Fibroblast of lung (primary cell): Measurements from ENCODE around the gene PRX. TPM values are rescaled to one million over a fixed set of nuclear protein-coding genes. Genes with fewer than 3 reads are reported as not detected.

ENCODE experiments used
- DNase-seq, 2 donors: peaks; one replicate each; pipeline versions ENCODE4 v3.0.0 to v3.0.0-alpha.2; 2010; ENCODE audit warnings: low read depth in 2 of 2
- H2AFZ ChIP-seq: 2 replicates; pipeline ENCODE4 v1.5.1; 2012; ENCODE audit warnings: low read length, control low read depth, inconsistent platforms
- H3K27ac ChIP-seq: 2 replicates; pipeline ENCODE4 v1.5.1; 2011; ENCODE audit warnings: low read length, control low read depth; ENCODE audit not compliant: insufficient read depth
- H3K27me3 ChIP-seq: 2 replicates; pipeline ENCODE4 v1.5.1; 2011; ENCODE audit warnings: mild to moderate bottlenecking, low read length; ENCODE audit not compliant: control insufficient read depth, insufficient read depth
- H3K36me3 ChIP-seq: 2 replicates; pipeline ENCODE4 v1.5.1; 2011; ENCODE audit warnings: low read length; ENCODE audit not compliant: control insufficient read depth, insufficient read depth
- H3K4me1 ChIP-seq: 2 replicates; pipeline ENCODE4 v1.5.1; 2011; ENCODE audit warnings: low read length; ENCODE audit not compliant: control insufficient read depth, insufficient read depth; ENCODE audit errors: extremely low read depth
- H3K4me2 ChIP-seq: 2 replicates; pipeline ENCODE4 v1.5.1; 2011; ENCODE audit warnings: low read length, control low read depth; ENCODE audit not compliant: insufficient read depth; ENCODE audit errors: extremely low read depth
- H3K4me3 ChIP-seq, 4 experiments: fragments of 200-600 bp in 1 of 4; sonication (generic) in 1 of 4; replicated peaks in 1 of 4; 2 replicates each; pipeline ENCODE4 v1.5.1; 2011 to 2016; ENCODE audit warnings: low read length in 4 of 4, low read depth in 3 of 4, mild to moderate bottlenecking in 3 of 4, control low read depth in 2 of 4, inconsistent platforms in 1 of 4, mixed read lengths in 1 of 4; ENCODE audit not compliant: insufficient read depth in 1 of 4; ENCODE audit errors: control extremely low read depth in 1 of 4
- H3K79me2 ChIP-seq: 2 replicates; pipeline ENCODE4 v1.5.1; 2012; ENCODE audit warnings: mild to moderate bottlenecking, low read length, inconsistent platforms; ENCODE audit not compliant: control insufficient read depth, insufficient read depth
- H3K9ac ChIP-seq: 2 replicates; pipeline ENCODE4 v1.5.1; 2011; ENCODE audit warnings: mild to moderate bottlenecking, low read length, control low read depth; ENCODE audit not compliant: insufficient read depth
- H3K9me3 ChIP-seq: 2 replicates; pipeline ENCODE4 v1.5.1; 2012; ENCODE audit warnings: low read depth, low read length; ENCODE audit not compliant: control insufficient read depth, insufficient read depth
- H4K20me1 ChIP-seq: 2 replicates; pipeline ENCODE4 v1.5.1; 2011; ENCODE audit warnings: low read length; ENCODE audit not compliant: control insufficient read depth, insufficient read depth; ENCODE audit errors: extremely low read depth
- EZH2 ChIP-seq: IDR thresholded peaks from 2 replicates; pipeline ENCODE4 v1.5.1; 2012; ENCODE audit warnings: low read length, control low read depth, mild to moderate bottlenecking; ENCODE audit errors: missing control alignments
- polyA plus RNA-seq, 2 donors: library from polyadenylated mRNA; depleted of rRNA in 1 of 2; stranded (reverse) in 1 of 2; unstranded in 1 of 2; fragments of >200 nt; gene quantifications; 2 replicates each; pipeline ENCODE4 v1.2.1, GENCODE V29; 2011 to 2012; ENCODE audit warnings: missing spikeins in 1 of 2
- total RNA-seq: library from RNA; depleted of rRNA; stranded (reverse); fragments of >200 nt; gene quantifications from 2 replicates; pipeline ENCODE4 v1.2.1, GENCODE V29; 2014
- TF ChIP-seq, protein P1 (sequence below), 2 donors: IDR thresholded peaks in 1 of 2; conservative IDR thresholded peaks in 1 of 2; 1 replicate in 1 of 2; 2 replicates in 1 of 2; pipeline ENCODE4 v1.5.1; 2011 to 2012; ENCODE audit warnings: low read length in 2 of 2, control low read depth in 1 of 2, inconsistent platforms in 1 of 2, low read depth in 1 of 2, mild to moderate bottlenecking in 1 of 2

Gene PRX
- total and polyA plus RNA-seq, 2 donors (not counting 1 experiment from before 2014, with no cell fraction given), result 0.91 to 3.6 TPM

DNA sequence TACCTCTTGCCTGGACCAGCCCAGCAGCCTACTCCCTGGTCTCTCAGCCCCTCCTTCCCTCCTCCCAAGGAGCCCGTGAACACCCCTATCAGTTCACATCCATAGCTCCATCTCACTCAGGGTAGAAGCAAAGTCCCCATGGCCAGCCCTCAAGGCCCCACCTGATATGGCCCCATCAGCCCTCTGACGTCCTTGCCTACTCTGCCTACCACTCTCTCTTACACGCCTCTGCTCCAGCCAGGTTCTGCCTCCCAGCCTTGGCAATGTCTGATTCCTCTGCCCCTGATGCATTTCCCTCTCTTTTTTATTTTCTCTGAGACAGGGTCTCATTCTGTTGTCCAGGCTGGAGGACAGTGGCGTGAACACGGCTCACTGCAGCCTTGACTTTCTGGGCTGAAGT is 38.8 kb upstream of the PRX start:
- no peak overlapping the region for H3K4me3 ChIP-seq
- H2AFZ ChIP-seq, result no peak overlapping the region
- DNase-seq, result no peak
- no peaks in the 10 kb centered on the region for H3K36me3 ChIP-seq
- no peaks in the 10 kb centered on the region for H4K20me1 ChIP-seq
- H3K27ac ChIP-seq, result no peak overlapping the region
- H3K4me1 ChIP-seq, result no peaks in the 10 kb centered on the region
- H3K9me3 ChIP-seq, result no peaks in the 10 kb centered on the region
- H3K27me3 ChIP-seq, result no peaks in the 10 kb centered on the region
- no peaks in the 10 kb centered on the region for H3K79me2 ChIP-seq
- H3K4me2 ChIP-seq, result no peak overlapping the region
- H3K9ac ChIP-seq, result no peak overlapping the region
- no peak for TF ChIP-seq EZH2
- TF ChIP-seq, protein P1, sequence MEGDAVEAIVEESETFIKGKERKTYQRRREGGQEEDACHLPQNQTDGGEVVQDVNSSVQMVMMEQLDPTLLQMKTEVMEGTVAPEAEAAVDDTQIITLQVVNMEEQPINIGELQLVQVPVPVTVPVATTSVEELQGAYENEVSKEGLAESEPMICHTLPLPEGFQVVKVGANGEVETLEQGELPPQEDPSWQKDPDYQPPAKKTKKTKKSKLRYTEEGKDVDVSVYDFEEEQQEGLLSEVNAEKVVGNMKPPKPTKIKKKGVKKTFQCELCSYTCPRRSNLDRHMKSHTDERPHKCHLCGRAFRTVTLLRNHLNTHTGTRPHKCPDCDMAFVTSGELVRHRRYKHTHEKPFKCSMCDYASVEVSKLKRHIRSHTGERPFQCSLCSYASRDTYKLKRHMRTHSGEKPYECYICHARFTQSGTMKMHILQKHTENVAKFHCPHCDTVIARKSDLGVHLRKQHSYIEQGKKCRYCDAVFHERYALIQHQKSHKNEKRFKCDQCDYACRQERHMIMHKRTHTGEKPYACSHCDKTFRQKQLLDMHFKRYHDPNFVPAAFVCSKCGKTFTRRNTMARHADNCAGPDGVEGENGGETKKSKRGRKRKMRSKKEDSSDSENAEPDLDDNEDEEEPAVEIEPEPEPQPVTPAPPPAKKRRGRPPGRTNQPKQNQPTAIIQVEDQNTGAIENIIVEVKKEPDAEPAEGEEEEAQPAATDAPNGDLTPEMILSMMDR (conservative IDR thresholded peaks at IDR 0.05 in 1 of 2, IDR thresholded peaks at IDR 0.05 in 1 of 2; ENCODE audit: low read depth in 1 of 2, low read length in 2 of 2), result no peak

DNA sequence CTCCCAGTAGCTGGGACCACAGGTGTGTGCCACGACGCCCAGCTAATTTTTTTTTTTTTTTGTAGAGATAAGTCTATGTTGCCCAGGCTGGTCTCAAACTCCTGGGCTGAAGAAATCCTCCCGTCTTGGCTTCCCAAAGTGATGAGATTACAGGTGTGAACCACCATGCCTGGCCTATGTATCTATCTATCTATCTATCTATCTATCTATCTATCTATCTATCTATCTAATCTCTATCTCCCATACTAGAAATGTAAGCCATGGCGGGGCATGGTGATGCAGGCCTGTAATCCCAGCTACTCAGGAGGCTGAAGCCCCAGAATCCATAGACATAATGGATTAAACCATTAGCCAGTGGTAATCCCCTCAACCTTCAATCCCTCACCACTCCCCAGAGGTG is 37.5 kb upstream of the PRX start:
- H3K27ac ChIP-seq, result no peak overlapping the region
- no peak overlapping the region for H3K4me3 ChIP-seq

GRCh38 chr19:40449506-40449905 is 36.3 kb upstream of the PRX start:
- H3K27me3 ChIP-seq, result no peaks in the 10 kb centered on the region
- no peak for DNase-seq

More for the DNA sequence above, 37.5 kb upstream of the PRX start:
- Histone ChIP-seq H3K4me1 (no peaks in the 10 kb centered on the region), H3K79me2 (no peaks in the 10 kb centered on the region), H4K20me1 (no peaks in the 10 kb centered on the region), H3K4me2 (no peak overlapping the region), H3K9ac (no peak overlapping the region), H3K27me3 (no peaks in the 10 kb centered on the region), H3K9me3 (no peaks in the 10 kb centered on the region), H2AFZ (no peak overlapping the region), H3K36me3 (no peaks in the 10 kb centered on the region)
- no peak for DNase-seq
- TF ChIP-seq EZH2, result no peak
- TF ChIP-seq, protein P1 (conservative IDR thresholded peaks at IDR 0.05 in 1 of 2, IDR thresholded peaks at IDR 0.05 in 1 of 2; ENCODE audit: low read depth in 1 of 2, low read length in 2 of 2), result no peak

More at GRCh38 chr19:40449506-40449905, 36.3 kb upstream of the PRX start:
- H3K79me2 ChIP-seq, result no peaks in the 10 kb centered on the region
- H3K9me3 ChIP-seq, result no peaks in the 10 kb centered on the region
- H3K27ac ChIP-seq, result no peak overlapping the region
- peaks cover 3% of the 10 kb centered on the region for H3K4me1 ChIP-seq
- TF ChIP-seq EZH2, result no peak
- no peaks in the 10 kb centered on the region for H4K20me1 ChIP-seq
- H3K4me2 ChIP-seq, result no peak overlapping the region
- no peaks in the 10 kb centered on the region for H3K36me3 ChIP-seq
- no peak overlapping the region for H2AFZ ChIP-seq
- no peak overlapping the region for H3K4me3 ChIP-seq
- H3K9ac ChIP-seq, result no peak overlapping the region
